ENCODE data around the gene SLC37A3.
"Not testable (repeated sequence)": the region's sequence is repeated elsewhere in the genome, so short reads cannot be mapped to it uniquely, and the experiment has no call there.

Gene SLC37A3, protein sequence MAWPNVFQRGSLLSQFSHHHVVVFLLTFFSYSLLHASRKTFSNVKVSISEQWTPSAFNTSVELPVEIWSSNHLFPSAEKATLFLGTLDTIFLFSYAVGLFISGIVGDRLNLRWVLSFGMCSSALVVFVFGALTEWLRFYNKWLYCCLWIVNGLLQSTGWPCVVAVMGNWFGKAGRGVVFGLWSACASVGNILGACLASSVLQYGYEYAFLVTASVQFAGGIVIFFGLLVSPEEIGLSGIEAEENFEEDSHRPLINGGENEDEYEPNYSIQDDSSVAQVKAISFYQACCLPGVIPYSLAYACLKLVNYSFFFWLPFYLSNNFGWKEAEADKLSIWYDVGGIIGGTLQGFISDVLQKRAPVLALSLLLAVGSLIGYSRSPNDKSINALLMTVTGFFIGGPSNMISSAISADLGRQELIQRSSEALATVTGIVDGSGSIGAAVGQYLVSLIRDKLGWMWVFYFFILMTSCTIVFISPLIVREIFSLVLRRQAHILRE

DNA sequence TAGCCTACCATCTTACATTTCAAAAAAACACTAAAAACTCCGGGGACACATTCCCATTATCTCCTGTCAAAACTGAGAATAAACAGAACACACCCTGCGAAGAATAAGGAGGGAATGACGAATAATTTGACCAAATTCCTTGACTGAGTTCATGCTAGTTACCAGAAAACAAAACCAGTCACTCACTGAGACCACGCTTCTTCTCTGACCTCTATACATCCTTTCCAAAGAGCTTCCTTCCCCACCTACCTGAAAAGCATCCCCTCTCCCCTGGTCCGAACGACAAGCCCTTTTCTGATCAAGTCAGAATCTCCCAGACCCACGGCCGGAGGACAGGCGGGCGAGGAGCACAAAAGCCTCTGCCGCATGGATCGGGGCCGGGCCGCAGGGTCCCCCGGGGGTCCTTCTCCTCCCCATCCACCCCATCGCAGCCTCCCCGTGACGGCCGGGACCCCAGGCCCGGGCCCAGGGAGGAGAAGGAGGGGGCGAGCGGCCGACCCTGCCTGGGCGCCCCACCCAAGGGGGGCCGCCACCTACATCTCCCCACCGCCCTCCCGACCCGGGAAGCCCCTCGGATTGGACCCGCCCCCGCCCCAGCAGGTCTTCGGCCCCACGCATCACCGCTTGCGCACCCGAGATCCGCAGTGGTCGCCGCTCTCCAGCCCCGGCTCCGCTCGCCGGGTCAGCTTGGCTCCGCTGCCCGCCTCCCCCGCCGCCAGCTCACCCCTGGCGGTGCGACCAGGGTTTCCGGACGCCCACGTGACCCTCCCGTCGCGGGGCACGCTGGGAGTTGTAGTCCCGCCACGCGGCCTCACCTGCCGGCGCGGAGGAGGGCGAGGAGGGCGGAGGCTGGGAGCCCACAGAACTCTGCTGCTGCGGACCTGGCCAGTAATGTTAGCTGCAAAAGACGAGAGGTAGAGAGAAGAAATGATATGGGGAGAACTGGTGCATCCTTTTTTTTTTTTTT, at the start of gene SLC37A3:
TSS of gene SLC37A3 (minus strand) at position 747 of the 967 bp plus-strand sequence. CDS start 16,004 bp downstream, outside the sequence.
- DNase-seq, result peak; percentile 36

DNA sequence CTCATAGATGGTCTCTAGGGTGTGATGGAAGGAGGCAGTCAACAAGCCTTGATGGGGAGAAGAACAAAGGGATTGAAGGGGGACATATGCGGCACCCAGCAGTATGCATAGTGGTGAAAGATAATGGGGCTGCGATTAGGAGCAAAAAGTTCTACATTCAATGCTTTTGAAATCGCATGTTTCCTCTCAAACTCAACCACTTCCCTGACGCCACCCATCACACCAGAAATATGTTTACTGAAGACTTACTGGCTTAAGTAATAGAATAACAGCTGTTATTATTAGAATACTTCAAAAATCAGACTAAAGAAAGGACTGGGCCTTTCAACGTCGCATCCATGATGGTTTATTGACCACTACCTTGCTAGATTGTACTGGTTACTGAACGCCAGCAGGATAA, 49.5 kb upstream of the SLC37A3 start:
- no peak for DNase-seq

DNA sequence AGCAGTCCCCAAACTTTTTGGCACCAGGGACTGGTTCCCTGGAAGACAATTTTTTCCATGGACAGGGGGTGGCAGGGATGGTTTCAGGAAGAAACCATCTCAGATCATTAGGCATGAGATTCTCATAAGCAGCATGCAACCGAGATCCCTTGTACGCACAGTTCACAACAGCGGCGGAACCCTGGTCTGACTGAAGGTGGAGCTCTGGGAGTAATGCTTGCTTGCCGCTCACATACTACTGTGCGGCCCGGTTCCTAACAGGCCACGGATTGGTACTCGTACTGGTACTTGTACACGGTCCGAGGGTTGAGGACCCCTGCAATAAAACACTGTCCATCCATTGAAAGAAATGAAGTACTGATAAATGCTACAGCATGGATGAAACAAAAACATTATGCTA, 48.1 kb upstream of the SLC37A3 start:
- DNase-seq, result no peak

DNA sequence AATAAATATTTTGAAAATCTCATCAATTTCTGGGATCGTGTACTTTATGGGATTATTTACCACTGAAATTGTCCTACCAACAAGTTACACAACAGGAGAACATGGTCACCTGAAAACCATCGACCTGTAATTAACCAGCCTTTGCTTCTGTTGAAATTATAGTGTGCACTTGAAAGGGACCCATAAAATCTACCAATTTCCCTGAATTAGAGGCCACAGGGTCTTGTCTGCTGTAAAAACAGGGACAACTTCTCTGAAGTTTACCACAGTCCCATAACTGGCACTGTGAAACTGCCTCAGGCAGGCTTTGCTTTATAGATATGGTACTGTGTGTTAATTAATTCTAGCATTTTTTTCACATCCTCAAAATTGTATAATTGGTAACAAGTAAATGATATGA, 43.2 kb upstream of the SLC37A3 start:
- DNase-seq, result no peak

DNA sequence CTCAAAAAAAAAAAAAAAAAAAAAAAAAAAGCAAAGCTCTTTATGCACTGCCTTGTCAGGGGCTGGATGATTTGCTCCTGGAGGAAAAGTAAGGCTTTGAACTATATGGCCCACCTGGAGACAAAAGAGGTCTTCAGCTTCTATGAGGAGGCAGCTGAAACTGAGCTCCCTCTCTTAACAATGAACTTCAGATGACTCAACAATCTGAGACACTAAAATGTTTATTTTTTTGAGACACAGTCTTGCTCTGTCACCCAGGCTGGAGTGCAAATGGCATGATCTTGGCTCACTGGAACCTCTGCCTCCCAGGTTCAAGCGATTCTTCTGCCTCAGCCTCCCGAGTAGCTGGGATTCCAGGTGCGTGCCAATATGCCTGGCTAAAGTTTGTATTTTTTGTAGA, 42.3 kb upstream of the SLC37A3 start:
- no peak for DNase-seq

DNA sequence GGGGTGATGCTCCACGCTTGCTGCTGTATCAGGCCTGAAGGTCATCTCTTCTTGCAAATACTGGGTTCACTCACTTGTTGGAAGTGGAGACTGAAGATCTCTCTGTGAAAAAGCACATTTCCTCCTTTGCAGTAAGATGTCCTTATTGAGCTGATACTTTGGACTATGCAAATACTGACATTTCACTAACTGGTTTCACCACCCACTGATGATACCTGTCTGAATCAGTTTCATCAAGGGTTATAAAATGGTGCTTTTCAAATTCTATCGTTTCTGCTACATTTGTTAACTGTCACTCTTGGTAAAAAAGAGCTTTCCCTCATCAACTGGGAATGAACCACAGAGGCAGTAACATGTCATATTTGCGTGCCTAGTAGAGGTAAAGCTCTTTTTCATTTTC, 41.0 kb upstream of the SLC37A3 start:
- no peak for DNase-seq

DNA sequence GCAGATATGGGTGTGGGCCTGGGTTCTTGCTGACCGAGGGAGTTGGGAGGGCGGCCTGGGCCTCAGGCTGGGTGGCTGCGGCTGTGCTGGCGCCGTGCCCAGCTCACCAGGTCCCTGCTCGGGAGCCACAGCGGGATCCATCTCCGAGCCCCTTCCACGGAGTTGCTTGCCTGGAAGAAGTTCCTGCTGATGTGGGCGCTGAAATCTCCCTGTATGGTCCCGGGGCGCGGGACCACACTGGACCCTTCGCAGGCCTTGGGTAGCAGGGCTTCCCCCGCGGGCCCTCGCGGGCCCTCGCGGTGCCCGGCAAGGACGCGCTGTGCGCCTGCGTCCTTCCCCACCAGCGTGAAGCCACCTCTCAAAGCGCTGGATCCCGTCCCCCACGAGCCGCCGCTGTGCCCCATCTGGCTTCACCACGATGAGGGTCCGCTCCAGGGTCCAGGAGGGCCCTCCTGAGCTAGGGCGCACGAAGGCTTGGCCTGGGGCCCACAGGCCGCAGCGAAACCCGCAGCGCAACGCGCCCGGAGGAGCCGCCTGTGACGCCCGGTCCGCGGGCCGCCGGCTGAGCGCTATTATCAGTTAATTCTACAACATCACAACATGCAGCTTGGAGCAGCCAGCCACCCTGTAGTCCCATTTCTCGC, 37.0 kb upstream of the SLC37A3 start:
- no peak for DNase-seq

DNA sequence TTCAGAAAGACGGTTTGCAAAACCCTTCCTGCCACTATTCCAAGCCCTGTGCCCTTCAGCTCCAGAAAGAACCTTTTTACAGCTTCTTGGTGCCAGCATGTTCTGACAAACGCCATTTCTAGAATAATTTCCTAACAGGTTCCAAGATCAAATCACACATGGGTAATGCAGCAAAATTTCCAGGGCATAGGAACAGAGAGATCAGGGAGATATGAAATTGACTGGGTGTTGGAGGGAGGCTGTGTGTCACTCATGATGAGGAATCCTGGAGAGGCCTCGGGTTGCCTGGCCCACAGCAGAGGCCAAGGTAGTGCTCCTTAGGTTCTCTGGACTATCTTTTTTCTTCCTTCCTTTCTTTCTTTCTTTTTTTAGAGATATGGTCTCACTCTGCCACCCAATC, 35.1 kb upstream of the SLC37A3 start:
- DNase-seq, result no peak

DNA sequence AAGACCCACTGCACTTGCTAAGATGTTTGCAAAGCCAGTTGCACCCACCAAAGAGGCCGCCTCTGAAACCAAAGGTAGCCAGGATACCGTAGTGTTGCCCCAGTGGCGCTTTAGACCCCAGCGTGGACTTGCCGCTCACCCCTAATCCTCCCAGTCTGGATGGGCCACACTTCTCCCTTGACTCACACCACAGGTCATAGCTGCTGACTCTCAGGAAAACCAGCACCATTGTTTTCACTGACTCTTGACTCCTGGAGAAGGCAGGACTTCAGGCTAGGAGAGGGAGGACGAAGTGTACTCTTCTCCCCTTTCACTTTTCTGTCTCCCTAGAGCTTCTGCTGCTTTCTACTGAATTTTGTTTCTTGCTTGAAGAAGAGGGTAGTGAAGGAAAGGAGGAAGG, 27.8 kb upstream of the SLC37A3 start:
- DNase-seq, result no peak

DNA sequence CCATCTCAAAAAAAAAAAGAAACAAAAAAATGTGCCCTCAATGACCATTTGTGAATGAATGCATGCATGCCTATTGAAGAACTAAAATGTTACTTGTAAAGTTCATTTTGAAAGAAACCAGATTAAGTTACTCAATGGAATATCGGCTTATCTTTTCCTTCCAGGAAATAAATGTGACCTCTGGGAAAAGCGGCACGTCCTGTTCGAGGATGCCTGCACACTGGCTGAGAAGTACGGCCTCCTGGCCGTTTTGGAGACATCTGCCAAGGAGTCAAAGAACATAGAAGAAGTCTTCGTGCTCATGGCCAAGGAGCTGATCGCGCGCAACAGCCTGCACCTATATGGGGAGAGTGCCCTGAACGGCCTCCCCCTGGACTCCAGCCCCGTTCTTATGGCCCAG, 27.4 kb upstream of the SLC37A3 start:
- DNase-seq, result no peak

DNA sequence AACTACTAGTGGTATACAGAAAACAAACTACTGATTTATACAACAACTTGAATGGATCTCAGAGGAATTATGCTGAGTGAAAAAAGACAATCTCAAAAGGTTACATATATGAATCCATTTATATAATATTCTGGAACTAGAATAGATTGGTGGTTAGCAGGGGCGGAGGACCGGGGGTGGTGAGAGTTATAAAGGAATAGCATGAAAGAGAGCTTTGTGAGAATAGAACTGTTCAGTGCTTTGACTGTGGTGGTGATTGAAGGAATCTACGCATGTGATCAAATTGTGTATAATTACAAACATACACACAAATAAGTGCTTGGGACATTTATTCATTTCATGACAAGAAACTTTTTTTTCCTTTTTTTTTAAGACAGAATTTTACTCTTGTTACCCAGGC, 25.2 kb upstream of the SLC37A3 start:
- no peak for DNase-seq

DNA sequence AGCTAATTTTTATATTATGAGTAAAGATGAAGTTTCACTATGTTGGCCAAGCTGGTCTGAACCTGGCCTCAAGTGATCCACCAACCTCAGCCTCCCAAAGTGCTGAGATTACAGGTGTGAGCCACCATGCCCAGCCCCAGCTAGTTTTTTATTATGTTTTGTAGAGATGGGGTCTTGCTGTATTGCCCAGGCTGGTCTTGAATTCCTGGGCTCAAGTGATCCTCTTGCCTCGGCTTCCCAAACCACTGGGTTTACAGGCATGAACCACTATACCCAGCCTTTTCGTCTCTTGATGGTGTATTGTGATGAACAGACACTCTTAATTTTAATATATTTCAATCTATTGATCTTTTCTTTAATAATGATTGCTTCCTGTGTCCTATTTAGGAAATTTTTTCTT, 23.2 kb upstream of the SLC37A3 start:
- no peak for DNase-seq

DNA sequence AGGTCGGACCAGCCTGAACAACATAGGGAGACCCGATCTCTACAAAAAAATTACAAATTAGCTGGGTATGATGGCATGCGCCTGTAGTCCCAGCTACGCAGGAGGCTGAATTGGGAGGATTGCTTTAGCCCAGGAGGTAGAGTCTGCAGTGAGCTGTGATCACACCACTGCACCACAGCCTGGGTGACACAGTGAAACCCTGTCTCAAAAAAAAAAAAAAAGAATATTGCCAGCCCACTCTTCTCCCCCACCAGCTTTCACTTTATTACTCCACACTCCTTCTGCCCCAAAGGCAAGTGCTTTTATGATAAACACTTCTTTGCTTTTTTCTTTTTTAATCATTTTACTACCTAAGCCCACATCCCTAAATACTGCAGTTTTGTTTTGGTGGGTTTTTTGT, 20.3 kb upstream of the SLC37A3 start:
- DNase-seq, result no peak

DNA sequence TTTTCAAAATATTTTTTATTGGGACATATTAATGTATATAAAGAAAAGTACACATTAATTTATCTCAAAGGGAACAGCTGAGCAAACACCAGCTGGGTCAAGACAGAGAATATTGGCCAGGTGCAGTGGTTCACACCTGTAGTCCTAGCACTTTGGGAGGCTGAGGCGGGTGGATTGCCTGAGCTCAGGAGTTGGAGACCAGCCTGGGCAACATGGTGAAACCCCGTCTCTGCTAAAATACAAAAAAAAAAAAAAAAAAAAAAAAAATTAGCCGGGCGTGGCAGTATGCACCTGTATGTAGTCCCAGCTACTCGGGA, 19.8 kb upstream of the SLC37A3 start:
- not testable (repeated sequence) for DNase-seq

DNA sequence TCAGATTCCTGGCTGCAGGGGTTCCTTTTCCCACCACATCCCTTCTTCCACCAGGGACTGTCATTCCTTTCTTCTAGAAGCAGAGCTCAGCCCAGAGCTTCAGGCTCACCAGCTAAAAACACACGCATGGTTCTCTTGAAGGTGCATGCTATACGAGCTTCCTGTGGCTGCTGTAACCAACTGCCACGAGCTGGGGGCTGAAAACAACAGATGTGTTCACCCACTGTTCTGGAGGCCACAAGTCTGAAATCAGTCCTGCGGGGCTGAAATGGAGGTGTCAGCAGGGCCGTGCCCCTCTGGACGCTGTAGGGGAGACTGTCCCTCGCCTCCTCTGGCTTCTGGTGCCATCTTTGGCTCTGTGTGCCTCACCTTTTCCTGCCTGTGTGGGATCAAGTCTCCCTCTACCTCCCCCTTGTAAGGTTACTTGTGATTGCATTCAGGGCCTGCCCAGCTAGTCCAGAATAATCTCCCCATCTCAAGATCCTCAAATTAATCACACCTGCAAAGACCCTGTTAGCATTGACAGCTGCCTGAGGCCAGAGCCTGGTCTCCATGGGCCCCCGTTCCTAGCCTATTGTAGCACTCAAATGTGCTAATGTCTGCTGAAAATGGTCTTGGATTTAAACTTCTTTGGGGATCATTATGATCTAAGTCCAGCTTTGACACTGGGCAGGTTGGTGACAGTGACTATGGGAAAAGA, 19.3 kb upstream of the SLC37A3 start:
- DNase-seq, result no peak

DNA sequence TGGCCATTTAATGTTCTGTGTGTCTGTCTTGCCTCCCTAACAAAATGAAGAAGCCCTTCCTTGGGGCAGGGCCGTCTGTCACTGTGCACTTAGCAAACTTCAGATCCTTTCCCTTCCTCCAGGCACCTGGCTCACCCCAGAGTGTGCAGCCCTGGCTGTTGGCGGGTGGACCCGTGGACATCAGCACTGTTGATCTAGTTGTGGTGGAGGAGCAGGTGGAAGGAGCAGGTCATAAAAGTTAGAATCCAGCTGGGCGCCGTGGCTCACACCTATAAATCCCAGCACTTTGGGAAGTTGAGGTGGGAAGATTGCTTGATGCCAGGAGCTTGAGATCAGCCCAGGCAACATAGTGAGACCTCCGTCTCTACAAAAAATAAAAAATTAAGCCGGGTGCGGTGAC, 18.2 kb upstream of the SLC37A3 start:
- no peak for DNase-seq

DNA sequence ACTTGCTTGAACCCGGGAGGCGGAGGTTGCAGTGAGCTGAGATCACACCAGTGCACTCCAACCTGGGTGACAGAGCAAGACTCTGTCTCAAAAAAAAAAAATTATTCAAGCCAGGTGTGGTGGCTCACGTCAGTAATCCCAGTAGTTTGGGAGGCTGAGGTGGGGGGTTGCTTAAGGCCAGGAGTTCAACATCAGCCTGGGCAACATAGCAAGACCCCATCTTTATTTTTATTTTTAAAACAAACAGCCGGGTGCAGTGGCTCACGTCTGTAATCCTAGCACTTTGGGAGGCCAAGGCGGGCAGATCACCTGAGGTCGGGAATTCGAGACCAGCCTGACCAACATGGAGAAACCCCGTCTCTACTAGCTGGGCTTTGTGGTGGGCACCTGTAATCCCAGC, 17.5 kb upstream of the SLC37A3 start:
- DNase-seq, result not testable (repeated sequence)

DNA sequence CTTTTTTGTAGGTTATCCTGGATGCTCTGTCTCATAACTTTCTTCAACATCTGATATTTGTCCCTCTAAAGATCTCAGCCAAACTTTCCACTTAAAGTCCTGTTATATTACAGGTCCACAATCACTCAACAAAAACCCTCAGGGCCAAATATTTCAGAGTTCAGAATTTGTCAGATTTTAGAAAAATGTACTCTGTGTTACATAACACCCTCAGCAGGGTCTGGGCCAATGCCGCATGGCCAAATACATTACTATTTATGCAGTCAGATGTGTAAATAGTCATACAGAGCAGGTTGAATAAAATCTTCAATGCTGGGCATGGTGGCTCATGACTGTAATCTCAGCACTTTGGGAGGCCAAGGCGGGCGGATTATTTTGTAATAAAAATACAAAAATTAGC, 17.0 kb upstream of the SLC37A3 start:
- no peak for DNase-seq

DNA sequence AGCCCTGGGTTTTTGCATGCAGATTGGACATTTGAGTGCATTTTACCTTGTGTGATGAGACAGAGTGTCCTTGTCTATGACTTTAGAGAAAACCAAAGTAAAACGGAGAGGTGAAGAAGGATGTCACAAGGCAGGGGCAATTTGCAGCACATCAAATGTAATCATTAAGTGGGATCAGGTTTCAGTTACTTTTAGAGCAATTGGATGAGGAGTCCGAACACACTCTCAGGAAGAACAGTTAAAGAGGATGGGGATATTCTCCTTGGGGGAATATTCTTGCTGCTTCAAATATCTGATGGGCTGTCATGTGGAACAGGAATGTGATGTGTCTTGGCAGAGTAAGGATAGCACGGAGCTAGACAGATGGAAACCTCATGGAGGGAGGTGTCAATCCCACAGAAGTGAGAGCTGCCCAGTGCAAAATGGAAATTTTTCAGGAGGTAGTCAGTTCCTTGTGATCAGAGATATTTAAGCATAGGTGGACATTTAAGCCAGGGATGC, 6.3 kb upstream of the SLC37A3 start:
- no peak for DNase-seq

DNA sequence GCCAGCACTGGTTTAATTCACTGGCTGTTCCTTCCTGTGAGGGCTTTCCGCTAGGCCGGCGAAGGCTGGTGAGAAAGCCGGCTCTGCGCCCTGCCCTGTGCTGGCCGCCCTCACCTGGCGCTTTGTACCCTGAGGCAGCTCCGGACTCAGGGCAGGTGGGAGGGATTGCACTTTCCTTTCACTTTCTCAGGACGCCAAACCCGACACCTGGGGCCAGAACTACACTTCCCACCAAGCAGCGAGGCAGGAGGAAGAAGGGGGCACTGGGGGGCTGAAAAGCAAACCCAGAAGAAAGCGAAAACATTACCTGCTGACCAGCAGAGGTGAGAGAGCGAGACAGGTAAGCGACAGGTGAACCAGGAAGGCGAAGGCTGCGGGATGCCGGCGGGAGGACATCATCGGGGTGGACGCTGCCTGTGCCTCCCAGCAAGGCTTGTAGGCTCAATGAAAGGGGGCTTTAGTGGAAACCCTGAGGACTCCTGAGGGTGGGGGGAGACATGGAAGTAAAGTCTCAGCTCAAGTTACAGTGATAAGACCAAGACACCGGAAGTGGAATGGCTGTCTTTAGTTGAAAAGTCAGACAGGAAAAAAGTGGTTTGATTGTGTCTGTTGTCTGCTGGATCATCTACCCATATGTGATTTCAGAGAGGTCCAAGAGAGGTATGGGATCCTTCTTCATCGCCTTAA, 5.7 kb upstream of the SLC37A3 start, which contains the start of gene RAB19:
TSS of gene RAB19 (plus strand) at position 181 of the 687 bp plus-strand sequence. CDS start 3,589 bp downstream, outside the sequence.
- DNase-seq, result no peak

DNA sequence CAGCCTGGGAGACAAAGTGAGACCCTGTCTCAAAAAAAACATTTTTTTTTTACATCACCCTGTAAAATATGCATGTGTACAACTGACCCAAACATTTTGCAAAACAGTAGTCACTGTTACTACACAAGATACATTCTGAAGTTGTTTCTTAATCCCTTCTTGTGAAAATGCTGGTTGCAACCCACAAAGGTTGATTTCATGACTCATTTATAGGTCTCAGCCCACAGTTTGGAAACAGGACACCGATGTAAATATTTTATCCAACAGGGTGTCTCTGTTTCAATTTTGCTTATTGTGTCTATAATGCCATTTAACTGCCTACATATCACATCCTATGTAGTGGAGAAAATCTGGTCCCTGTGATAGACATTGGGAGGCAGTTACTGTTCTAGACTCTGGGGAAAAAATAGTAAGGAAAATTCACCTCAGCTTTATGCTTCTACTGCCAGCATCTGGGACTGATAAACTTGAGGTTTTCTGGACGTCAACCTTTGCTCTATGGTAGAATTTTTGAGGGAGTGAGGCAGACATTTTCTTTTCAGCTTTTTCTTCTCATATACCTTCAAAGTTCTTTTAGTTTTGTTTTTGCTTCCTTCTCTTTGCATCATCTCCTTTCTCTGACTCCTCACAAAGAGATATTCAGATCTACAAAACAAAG, 4.0 kb upstream of the SLC37A3 start:
- no peak for DNase-seq
